GM21390 (cell line): ENCODE measurements around the gene NPFFR2.
"Not testable (repeated sequence)": the region's sequence is repeated elsewhere in the genome, so short reads cannot be mapped to it uniquely, and the experiment has no call there.

Experiments used
- ATAC-seq: cut with Tn5 transposase; IDR thresholded peaks from one replicate; pipeline ENCODE4 v1.9.1; 2021; ENCODE audit not compliant: unreplicated experiment

NPFFR2 gene

GRCh38 chr4:72111863-72112262 is 80.1 kb downstream of the NPFFR2 start:
- ATAC-seq = no peak

GRCh38 chr4:72112514-72113156 is 80.8 kb downstream of the NPFFR2 start:
- ATAC-seq = peak; percentile 98

GRCh38 chr4:72118017-72118416 is 86.2 kb downstream of the NPFFR2 start:
- ATAC-seq = peak; percentile 56

GRCh38 chr4:72119946-72120345 is 88.1 kb downstream of the NPFFR2 start:
- no peak for ATAC-seq

GRCh38 chr4:72128741-72129140 is 96.9 kb downstream of the NPFFR2 start:
- ATAC-seq = no peak

- no peak for ATAC-seq
These were observed 104.6 kb downstream of the NPFFR2 start for GRCh38 chr4:72136429-72136828.

- not testable (repeated sequence) for ATAC-seq
These were observed 108.2 kb downstream of the NPFFR2 start for GRCh38 chr4:72139997-72140396.

GRCh38 chr4:72144241-72144640 is 112.4 kb downstream of the NPFFR2 start:
- ATAC-seq = no peak

- no peak for ATAC-seq
These were observed 120.9 kb downstream of the NPFFR2 start for GRCh38 chr4:72152731-72153130.

- not testable (repeated sequence) for ATAC-seq
These were observed 121.8 kb downstream of the NPFFR2 start for GRCh38 chr4:72153634-72154033.

- not testable (repeated sequence) for ATAC-seq
These were observed 137.5 kb downstream of the NPFFR2 start for GRCh38 chr4:72169285-72169684.

- no peak for ATAC-seq
These were observed 138.1 kb downstream of the NPFFR2 start for GRCh38 chr4:72169861-72170260.

GRCh38 chr4:72171761-72172160 is 140.0 kb downstream of the NPFFR2 start:
- ATAC-seq = no peak

- no peak for ATAC-seq
These were observed 147.5 kb downstream of the NPFFR2 start for GRCh38 chr4:72179342-72179741.

GRCh38 chr4:72186714-72187113 is 154.9 kb downstream of the NPFFR2 start:
- ATAC-seq = peak; percentile 79

GRCh38 chr4:72194046-72194445 is 162.2 kb downstream of the NPFFR2 start:
- no peak for ATAC-seq

- ATAC-seq = no peak
These were observed 162.7 kb downstream of the NPFFR2 start for GRCh38 chr4:72194453-72194852.
